OCI-LY7 (cell line): Measurements from ENCODE around the gene PLPPR3.

Experiments
- EZH2phosphoT487 ChIP-seq: fragments of 200-600 bp; sonication (generic); IDR thresholded peaks from 2 replicates; pipeline ENCODE4 v1.6.1; 2018; ENCODE audit warnings: low read depth, borderline replicate concordance, mild to moderate bottlenecking, mixed run types, antibody characterized with exemption, low read length, moderate library complexity, mixed read lengths
- TF ChIP-seq, protein P1 (sequence below): fragments of 200-600 bp; sonication (generic); conservative IDR thresholded peaks from 2 replicates; pipeline ENCODE4 v1.5.1; 2014; ENCODE audit warnings: mild to moderate bottlenecking, antibody characterized with exemption, low read length, moderate library complexity, mixed read lengths

DNA sequence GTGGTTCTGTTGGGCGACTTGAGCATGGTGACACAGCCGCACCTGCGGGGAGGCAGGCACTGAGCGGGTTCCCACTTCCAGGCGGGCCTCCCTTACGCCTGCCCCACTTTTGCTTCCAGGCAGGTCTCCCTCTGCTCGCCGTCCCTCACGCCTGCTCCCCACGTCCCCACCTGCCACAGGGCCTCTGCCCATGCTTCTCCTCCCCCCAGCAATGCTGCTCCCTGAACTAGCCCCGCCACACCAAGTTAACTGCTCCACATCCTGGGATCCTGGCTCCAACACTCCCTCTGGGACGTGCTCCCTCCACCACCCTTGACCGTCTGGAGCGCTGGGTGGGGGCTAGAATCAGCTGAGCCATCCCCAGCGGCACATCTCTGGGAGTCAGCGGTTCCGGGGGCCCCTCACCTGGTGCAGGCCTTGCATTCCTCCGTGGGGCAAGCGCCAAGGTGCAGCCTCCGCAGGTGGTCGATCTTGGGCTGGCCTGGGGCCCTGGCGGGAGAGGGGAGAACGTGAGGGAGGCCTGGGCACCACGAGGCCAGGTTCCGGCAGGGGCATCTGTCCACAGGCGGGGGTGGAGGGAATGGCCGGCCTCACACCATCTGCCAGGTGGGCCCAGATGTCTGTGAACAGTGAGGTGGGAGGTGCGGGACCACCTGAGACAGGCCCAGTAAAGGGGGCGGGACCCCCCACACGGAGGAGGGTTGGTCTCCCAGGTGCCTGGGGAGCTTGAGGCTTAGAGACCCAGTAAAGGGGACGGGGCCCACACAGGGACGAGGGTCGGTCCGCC lies 46.9 kb upstream of the PLPPR3 start:
- TF ChIP-seq, protein P1, sequence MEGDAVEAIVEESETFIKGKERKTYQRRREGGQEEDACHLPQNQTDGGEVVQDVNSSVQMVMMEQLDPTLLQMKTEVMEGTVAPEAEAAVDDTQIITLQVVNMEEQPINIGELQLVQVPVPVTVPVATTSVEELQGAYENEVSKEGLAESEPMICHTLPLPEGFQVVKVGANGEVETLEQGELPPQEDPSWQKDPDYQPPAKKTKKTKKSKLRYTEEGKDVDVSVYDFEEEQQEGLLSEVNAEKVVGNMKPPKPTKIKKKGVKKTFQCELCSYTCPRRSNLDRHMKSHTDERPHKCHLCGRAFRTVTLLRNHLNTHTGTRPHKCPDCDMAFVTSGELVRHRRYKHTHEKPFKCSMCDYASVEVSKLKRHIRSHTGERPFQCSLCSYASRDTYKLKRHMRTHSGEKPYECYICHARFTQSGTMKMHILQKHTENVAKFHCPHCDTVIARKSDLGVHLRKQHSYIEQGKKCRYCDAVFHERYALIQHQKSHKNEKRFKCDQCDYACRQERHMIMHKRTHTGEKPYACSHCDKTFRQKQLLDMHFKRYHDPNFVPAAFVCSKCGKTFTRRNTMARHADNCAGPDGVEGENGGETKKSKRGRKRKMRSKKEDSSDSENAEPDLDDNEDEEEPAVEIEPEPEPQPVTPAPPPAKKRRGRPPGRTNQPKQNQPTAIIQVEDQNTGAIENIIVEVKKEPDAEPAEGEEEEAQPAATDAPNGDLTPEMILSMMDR = no peak
- no peak for TF ChIP-seq EZH2phosphoT487
